A549 (cell line): ENCODE measurements around the gene RAB5A.

ENCODE experiments used
- POLR2A ChIP-seq: IDR thresholded peaks from 2 replicates; pipeline ENCODE4 v1.6.1; 2012; ENCODE audit warnings: mild to moderate bottlenecking, low read length
- RAD21 ChIP-seq, 2 experiments: fragments of >200 bp in 1 of 2; sonication (Bioruptor Twin) in 1 of 2; formaldehyde crosslinking in 1 of 2; IDR thresholded peaks in 1 of 2; conservative IDR thresholded peaks in 1 of 2; 2 replicates in 1 of 2; 3 replicates in 1 of 2; pipeline ENCODE4 v1.6.1; 2012 to 2018; ENCODE audit warnings: inconsistent platforms in 1 of 2
- RNF2 ChIP-seq: fragments of 200-600 bp; sonication (generic); IDR thresholded peaks from 2 replicates; pipeline ENCODE4 v1.6.1; 2016; ENCODE audit warnings: low read depth, mild to moderate bottlenecking, antibody characterized with exemption, moderate library complexity, borderline replicate concordance
- SMC3 ChIP-seq: fragments of >200 bp; sonication (Bioruptor Twin); formaldehyde crosslinking; IDR thresholded peaks from 3 replicates; pipeline ENCODE4 v1.6.1; 2018; ENCODE audit warnings: inconsistent platforms
- TF ChIP-seq, protein P1 (sequence below): fragments of >200 bp; sonication (Bioruptor Twin); formaldehyde crosslinking; IDR thresholded peaks from 3 replicates; pipeline ENCODE4 v1.5.1; 2016

GRCh38 chr3:19920401-19921080, 26.4 kb upstream of the RAB5A start:
- TF ChIP-seq, protein P1, sequence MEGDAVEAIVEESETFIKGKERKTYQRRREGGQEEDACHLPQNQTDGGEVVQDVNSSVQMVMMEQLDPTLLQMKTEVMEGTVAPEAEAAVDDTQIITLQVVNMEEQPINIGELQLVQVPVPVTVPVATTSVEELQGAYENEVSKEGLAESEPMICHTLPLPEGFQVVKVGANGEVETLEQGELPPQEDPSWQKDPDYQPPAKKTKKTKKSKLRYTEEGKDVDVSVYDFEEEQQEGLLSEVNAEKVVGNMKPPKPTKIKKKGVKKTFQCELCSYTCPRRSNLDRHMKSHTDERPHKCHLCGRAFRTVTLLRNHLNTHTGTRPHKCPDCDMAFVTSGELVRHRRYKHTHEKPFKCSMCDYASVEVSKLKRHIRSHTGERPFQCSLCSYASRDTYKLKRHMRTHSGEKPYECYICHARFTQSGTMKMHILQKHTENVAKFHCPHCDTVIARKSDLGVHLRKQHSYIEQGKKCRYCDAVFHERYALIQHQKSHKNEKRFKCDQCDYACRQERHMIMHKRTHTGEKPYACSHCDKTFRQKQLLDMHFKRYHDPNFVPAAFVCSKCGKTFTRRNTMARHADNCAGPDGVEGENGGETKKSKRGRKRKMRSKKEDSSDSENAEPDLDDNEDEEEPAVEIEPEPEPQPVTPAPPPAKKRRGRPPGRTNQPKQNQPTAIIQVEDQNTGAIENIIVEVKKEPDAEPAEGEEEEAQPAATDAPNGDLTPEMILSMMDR = no peak
- TF ChIP-seq SMC3 (no peak), RAD21 (conservative IDR thresholded peaks at IDR 0.05 in 1 of 2, IDR thresholded peaks at IDR 0.05 in 1 of 2) (no peak), RNF2 (no peak), POLR2A (no peak)
